Measurements from ENCODE around the gene FOLR1.

DNA sequence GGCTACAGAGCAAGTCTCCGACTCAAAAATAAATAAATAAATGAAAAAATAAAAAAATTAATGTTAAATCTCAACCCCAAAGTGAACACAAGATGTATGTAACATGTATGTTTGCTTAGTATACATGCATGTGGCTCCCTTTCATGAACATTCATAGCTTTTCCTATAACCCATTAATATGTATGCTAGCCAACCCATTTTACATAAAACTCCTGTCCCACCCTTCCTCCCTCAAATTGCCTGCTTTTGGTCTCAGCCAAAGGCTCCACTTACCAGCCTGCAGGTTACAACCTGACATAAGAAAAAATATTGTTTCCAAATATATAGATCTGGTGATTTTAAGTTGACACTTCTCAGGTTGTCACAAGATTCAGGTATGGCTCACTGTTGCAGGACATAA lies 3.7 kb upstream of the FOLR1 start:
- TF ChIP-seq CTCF (IDR thresholded peaks at IDR 0.05; ENCODE audit: borderline replicate concordance, extremely low read depth, low read length, poor library complexity, severe bottlenecking) = no peak
- no peak for TF ChIP-seq EZH2 (IDR thresholded peaks at IDR 0.05; ENCODE audit: borderline replicate concordance, low read depth, low read length, severe bottlenecking)

All from DND-41 (cell line).